OCI-M2 (cell line): ENCODE data around the gene NIPBL.
"Not testable (repeated sequence)": the region's sequence is repeated elsewhere in the genome, so short reads cannot be mapped to it uniquely, and the experiment has no call there.

Experiments used
- DNase-seq: peaks from one replicate; lab custom pipeline; 2025; ENCODE audit not compliant: unreplicated experiment; lab: John Stamatoyannopoulos, UW

Gene NIPBL

DNA sequence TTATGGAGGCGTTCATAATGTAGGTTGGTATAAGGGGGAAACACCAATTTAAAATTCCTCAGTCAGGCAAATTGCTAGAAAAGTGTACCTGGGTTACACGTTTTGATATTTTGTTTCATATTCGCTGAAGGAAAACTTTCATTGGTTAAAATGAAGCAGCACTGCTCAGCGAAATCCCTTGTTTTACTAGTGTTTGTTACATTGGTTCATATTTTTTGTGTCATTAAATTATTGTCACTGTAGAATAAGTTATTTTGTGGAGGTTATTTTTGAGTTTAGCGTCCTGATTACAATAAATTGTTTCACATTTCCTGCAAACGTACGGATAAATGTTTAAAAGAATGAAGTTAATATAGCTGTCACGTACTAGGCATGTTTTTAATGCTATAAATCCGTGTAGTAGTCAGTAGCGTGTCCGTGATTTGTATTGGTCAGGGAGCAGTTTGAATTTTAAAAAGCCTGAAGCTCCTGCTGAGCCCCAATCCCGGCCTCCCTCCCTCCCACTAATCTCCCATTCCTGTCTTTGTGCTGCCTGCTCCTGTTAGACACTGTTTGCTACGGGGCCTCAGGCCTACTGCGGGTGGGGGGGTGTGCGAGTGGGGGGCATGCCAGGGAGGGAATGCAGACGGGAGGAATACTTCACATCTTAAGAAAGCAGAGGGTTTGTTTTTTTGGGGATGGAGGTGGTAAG lies 2.0 kb downstream of the NIPBL start:
- no peak for DNase-seq

DNA sequence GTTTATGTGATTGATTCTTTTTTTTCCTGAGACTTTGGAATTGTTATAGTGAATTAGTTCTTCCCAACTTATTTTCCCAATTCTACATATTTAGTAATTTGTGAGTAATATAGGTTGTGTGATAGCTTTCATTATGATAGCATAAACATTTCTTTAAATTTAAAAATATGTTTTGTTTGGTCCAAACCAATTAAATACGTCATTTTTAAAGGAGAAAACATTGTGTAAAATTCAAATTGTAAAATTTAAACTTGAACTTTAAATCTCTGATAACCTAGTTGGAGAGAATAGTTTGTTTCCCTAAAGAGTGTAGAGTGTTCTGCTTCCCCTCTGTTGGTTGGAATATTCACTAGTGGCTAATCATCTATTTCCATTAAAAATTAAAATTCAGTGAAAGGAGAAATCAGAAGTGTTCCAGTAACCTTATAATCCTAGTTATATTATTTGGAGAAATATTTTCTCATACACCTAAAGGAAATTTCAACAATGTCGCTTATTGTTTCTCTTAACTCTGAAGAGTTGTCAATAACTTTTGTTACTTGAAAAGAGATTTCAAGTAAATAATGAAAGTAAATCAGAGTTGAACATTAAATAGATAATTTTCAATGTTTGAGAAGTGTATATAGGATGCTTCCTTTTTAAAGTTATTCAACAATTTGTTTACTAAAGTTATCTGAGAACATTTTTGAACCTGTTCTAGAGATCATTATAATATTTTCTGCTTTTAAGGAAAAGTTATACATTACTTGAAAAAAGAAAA lies 2.9 kb downstream of the NIPBL start:
- DNase-seq = no peak

- no peak for DNase-seq
Measured at GRCh38 chr5:36880761-36881160, 4.2 kb downstream of the NIPBL start.

GRCh38 chr5:36881304-36881703 lies 4.7 kb downstream of the NIPBL start:
- no peak for DNase-seq

DNA sequence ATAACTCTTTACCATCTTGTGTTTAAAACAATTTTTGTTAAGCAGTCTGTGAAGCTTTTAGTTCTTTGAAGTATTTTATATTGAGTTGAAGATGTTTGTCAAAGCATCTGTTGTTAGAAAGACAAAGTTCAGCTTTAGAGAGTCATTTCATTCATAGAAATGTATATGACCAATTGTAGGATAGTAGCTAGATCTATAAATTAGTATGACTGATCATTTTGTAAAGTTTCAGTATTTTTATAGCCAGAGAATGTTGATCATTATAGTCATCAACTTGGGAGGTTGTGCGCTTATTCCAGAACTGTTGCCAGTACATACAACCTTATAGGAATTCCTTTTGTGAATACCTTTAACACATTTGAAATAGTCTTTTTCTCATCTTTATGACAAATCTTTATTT lies 5.2 kb downstream of the NIPBL start:
- no peak for DNase-seq

GRCh38 chr5:36882250-36882649 lies 5.7 kb downstream of the NIPBL start:
- DNase-seq = no peak

DNA sequence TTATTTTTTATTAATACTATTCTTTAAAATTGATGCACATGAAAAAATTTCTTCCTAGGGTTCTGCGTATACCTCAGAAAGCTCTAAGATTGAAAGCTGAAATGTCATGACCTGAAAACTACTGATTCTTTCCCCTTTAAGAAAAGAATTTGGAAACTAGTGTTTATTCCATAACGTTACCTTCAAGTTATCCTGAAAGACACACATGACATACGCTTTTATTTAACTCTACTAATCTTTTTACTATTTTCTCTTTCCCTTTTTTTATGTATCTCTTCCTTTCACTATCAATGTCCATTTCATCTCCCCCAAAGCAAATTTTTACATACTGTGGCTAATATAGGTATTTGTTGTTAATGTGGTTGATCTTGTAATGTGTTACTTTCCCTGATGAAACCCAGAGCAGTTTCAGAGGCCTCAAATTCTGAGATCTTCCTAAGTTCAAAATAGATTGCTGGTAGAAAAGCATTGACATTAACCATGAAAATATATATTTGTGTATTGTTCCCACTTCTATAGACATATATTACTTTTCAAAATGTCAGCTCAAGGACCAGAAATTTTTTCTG lies 7.4 kb downstream of the NIPBL start:
- no peak for DNase-seq

DNA sequence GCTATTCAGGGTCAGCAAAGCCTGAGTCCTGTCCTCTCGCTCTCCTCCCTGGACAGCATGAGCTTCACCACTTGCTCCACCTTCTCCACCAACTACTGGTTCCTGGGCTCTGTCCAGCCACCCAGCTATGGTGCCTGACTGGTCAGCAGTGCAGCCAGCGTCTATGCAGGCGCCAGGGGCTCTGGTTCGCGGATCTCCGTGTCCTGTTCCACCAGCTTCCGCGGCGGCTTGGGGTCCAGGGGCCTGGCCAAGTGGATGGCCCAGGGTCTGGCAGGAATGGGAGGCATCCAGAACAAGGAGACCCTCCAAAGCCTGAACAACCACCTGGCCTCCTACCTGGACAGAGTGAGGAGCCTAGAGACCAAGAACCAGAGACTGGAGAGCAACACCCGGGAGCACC lies 8.6 kb downstream of the NIPBL start:
- DNase-seq = no peak

GRCh38 chr5:36885566-36886485 lies 9.3 kb downstream of the NIPBL start:
- DNase-seq = no peak

DNA sequence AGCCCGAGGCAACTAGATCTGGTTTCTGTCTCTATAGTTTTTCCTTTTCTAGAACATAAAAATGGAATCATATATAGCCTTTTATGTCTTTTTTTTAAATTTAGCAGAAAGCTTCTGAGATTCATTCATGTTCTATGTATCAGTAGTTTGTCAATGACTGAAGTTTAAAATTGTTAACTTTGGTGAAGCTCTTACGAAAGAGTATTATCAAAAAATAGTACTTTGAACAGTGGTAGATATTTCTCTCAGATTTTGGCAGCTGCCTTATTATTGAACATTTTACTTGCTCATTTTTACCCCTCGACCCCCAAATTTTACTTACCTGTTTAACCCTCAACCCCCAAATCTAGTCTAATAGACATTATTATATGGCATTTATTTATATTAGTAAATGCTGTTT lies 10.2 kb downstream of the NIPBL start:
- no peak for DNase-seq

DNA sequence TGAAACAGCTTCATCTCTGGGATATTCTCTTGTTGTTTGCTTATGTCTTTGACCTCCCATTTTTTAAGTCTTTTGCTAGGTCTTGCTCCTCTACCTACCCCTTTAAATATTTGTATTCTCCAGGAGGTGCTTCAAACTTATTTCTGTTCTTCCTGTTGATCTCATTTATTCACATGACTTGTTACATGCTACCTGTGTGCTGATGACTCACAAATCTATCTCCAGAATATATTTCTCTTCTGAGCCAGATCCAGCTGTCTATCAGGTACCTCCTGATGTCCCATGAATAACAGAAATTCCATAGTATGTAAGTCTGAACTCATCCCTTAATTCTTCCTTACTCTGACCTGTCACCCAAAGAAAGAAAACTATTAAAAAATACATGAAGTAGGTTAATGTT lies 11.0 kb downstream of the NIPBL start:
- no peak for DNase-seq

- no peak for DNase-seq
Measured at GRCh38 chr5:36888303-36888702, 11.7 kb downstream of the NIPBL start.

- no peak for DNase-seq
Measured at GRCh38 chr5:36889264-36889663, 12.7 kb downstream of the NIPBL start.

- DNase-seq = no peak
Measured at GRCh38 chr5:36891266-36891665, 14.7 kb downstream of the NIPBL start.

DNA sequence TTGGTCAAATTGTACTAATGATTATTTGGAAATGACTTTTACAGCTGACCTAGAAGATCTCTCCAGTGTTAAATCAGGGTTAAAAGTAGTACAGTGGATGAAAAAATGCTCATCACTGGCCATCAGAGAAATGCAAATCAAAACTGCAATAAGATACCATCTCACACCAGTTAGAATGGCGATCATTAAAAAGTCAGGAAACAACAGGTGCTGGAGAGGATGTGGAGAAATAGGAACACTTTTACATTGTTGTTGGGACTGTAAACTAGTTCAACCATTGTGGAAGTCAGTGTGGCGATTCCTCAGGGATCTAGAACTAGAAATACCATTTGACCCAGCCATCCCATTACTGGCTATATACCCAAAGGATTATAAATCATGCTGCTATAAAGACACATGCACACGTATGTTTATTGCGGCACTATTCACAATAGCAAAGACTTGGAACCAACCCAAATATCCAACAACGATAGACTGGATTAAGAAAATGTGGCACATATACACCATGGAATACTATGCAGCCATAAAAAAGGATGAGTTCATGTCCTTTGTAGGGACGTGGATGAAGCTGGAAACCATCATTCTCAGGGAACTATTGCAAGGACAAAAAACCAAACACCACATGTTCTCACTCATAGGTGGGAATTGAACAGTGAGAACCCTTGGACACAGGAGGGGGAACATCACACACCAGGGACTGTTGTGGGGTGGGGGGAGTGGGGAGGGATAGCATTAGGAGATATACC lies 15.7 kb downstream of the NIPBL start:
- DNase-seq = not testable (repeated sequence)

GRCh38 chr5:36894954-36895353 lies 18.4 kb downstream of the NIPBL start:
- no peak for DNase-seq

- DNase-seq = no peak
Measured at GRCh38 chr5:36896476-36896875, 19.9 kb downstream of the NIPBL start.

- DNase-seq = no peak
Measured at GRCh38 chr5:36897616-36898015, 21.0 kb downstream of the NIPBL start.

GRCh38 chr5:36899860-36900259 lies 23.3 kb downstream of the NIPBL start:
- no peak for DNase-seq

- no peak for DNase-seq
Measured at GRCh38 chr5:36900283-36900682, 23.7 kb downstream of the NIPBL start.

GRCh38 chr5:36901077-36901476 lies 24.5 kb downstream of the NIPBL start:
- DNase-seq = not testable (repeated sequence)
